ENCODE results near the gene MS4A6A. TPM values are rescaled to one million over a fixed set of nuclear protein-coding genes. Genes with fewer than 3 reads are reported as not detected.

MS4A6A gene
- total RNA-seq, 1 donor from 2014 or later: not detected

Other genes starting within 250 kb of the MS4A6A start
- gene OOSP1, start 244.7 kb downstream of the MS4A6A start, total RNA-seq: not detected in 2 replicates
- not detected in 2 replicates for gene OOSP4A, start 219.1 kb downstream of the MS4A6A start, total RNA-seq
- gene OOSP4B, start 165.9 kb downstream of the MS4A6A start, total RNA-seq: not detected in 2 replicates
- gene OOSP2, start 142.7 kb downstream of the MS4A6A start, total RNA-seq: not detected in 2 replicates
- gene MS4A3, start 126.4 kb downstream of the MS4A6A start, total RNA-seq: not detected in 2 replicates
- gene MS4A2, start 94.4 kb downstream of the MS4A6A start, total RNA-seq: not detected in 2 replicates
- not detected in 2 replicates for gene MS4A4E, start 60.1 kb upstream of the MS4A6A start, total RNA-seq
- gene MS4A4A, start 97.6 kb upstream of the MS4A6A start, total RNA-seq: not detected in 2 replicates
- not detected in 2 replicates for gene MS4A6E, start 144.2 kb upstream of the MS4A6A start, total RNA-seq
- not detected in 2 replicates for gene MS4A7, start 195.4 kb upstream of the MS4A6A start, total RNA-seq
- not detected in 2 replicates for gene MS4A14, start 213.4 kb upstream of the MS4A6A start, total RNA-seq
- gene MS4A5, start 246.5 kb upstream of the MS4A6A start, total RNA-seq: not detected in 2 replicates